Measurements from ENCODE around the gene PANK3.
"Not testable (repeated sequence)": the region's sequence is repeated elsewhere in the genome, so short reads cannot be mapped to it uniquely, and the experiment has no call there.

The PANK3 gene

DNA sequence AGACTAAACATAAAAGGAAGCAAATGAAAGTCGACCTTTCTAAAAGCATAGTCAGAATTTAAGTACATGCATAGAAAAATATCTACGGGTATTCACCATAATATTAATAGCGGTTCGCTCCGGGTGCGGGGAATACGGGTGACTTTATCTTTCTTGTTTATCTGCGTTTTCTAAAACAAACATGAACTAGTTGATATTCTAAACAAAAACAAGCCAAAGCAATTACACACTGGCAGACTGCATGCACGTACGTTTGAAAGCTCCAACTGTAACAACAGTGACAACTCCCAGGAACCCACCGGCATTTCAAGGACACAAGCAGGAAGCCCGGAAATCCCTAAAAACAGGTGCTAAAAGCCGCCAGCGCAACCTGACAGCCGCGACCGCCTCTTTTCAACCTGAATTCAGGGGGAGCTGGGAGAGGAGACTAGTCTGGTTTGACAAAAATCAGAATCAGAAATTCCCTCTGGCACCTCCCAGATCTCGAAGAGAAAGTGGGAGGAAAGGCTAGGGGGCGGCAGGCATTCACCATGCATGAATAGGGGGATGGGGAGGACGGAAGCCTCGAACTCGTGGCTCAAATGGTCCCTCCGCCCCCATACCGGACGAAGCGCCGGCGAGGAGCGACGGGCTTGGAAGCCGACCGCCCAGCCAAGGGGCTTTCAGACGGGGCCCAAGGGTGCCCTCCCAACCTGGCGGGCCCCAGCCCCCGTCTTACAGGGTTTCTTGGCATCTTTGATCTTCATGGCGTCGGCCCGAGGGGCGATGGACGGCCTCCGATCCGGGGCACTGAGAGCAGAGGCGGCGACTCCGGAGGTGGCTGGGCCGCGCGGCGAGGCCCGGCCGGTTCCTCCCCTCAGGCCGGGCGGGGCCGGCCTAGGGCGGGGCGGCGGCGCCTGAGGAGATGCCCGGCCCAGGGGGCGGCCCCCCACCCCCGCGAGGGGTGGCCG, at the start of gene PANK3:
TSS of gene PANK3 (minus strand) at position 831 of the 950 bp plus-strand sequence. CDS start at position 746, 85 bp downstream.
- no peak for DNase-seq

DNA sequence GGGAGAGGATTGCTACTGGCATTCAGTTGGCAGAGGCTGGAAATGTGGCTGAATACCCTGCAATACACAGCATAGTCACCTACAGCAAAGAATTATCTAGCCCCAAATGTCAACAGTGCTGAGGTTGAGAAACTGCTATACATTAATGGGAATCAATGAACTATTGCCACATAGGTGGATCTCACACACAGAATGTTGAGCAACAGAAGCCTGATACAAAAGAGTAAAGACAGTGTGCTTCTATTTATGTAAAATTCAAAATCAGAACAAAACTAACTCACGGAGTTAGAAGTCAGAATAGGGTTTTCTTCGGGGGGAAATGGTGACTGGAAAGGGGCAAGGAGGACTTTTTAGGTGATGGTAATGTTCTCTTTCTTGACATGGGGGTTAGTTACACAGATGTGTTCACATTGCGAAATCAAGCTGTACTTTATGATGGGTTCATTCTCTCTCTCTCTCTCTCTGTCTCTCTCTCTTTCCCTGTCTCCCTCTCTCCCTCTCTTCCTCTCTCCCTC, 45.7 kb upstream of the PANK3 start:
- DNase-seq, result no peak

DNA sequence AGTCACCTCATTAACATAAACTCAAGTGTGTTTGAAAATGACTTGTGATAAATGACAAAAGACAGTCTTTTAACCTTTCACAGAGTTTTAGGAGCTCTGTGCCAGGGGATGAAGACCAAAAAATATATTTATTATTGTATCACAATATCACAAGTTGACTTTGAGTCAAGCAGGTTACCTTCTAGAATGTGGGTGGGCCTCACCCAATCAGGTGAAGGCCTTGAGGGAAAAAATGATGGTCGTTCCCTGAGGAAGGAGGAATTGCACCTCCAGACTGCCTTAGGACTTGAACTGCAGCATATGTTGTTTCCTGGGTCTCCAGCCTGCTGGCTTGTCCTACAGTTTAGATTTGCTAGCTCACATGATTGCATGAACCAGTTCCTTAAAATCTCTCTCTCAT, 41.6 kb upstream of the PANK3 start:
- no peak for DNase-seq

DNA sequence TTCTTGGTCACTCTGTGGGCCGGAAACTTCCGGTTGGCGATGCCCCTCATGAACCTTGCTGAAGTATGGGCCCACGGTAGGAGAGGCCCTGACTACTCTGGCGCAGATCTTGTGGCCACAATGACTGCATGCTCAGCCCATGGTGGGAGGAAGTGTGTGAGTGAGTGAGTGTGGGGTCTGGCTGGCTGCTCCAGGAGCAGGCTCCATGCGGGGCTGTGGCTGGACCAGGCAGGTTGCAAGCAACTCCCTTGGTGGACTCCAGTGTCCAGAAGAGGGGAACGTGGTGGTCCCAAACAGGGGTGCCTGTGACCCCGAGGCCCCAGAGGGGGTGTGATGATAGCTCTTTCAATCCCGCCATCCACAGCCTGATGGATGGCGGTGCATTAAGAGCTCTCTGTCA, 35.5 kb upstream of the PANK3 start:
- DNase-seq, result no peak

DNA sequence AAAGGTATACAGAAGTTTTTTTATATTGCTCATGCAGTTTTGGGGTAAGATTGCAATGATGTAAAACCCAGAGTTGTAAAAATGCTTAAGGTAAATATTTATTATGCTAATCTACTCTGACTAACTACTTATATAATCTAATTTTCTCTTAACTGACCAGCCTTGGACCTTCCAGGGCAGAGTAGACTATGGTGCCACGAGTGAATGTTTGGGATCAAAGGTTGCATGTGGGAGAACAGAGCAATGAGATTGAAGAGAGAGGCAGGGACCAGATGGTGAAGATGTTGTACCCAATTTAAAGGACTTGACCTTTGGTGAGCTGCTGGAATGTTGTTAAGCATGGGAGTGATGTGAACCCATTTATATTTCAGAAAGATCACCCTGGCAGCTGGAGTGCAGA, 34.8 kb upstream of the PANK3 start:
- DNase-seq, result no peak

DNA sequence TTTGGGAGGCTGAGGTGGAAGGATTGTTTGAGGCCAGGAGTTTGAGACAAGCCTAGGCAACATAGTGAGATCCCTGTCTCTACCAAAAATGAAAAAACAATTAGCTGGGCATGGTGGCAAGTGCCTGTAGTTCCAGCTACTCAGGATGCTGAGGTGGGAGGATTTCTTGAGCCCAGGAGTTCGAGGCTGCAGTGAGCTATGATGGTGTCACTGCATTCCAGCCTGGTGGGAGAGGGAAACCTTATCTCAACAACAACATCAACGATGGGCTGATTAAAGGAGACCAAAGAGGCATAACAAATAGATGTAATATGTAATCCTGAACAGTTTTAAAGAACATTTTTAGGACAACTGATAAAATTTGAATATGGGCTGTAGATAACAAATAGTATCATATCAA, 34.2 kb upstream of the PANK3 start:
- DNase-seq, result no peak

DNA sequence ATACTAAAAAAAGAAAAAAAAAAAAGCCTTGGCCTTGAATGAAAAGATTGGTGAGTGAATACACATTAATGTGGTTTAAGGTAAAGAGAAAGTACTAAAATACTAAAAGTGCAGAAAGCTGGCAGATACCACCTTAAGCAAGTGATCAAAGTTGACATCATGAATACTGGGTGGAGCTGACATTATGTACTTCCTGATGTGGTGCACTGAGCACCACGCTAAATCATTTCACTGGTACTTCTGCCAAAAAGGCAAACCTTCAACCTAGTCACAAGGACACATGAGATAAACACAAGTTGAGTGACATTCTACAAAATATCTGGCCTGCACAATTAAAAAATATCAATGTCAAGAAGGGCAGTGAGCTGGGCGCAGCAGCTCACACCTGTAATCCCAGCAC, 33.8 kb upstream of the PANK3 start:
- no peak for DNase-seq

DNA sequence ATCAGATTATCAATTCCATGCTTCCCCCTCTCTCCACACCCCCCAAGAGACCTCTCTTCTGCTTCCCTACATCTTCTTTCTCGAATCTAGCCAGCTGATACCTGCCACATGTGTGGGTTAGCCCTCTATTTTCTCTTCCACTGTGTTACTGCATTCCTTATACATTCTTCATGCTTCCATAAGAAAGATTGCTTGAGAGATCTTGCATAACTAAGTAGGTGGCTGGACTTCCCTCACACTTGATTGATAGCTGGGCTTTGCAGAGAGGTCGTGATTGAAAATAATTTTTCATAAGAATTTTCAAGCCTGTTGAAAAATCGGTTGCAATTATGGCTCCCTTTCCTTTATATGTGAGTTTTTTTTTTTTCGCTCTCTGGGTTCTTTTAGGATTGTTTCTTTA, 33.0 kb upstream of the PANK3 start:
- DNase-seq, result no peak

DNA sequence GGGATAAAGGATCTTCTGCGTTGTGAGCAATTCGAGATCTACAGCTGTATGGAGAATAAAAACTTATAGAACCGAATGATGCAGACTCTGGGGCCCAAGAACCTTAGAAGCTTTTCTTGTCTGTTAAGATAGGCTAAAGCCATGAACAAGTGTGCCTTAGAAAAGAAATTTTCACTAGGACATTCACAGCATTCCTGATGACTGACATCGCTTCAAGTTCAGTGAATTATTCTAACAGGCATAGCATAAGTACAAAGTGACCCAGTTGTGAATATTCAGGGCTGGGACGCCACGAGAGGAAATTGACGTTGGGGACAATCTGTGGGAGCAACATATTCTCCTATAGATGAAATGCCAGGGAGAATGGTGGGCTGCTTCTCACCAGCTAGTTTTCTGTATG, 32.0 kb upstream of the PANK3 start:
- no peak for DNase-seq

DNA sequence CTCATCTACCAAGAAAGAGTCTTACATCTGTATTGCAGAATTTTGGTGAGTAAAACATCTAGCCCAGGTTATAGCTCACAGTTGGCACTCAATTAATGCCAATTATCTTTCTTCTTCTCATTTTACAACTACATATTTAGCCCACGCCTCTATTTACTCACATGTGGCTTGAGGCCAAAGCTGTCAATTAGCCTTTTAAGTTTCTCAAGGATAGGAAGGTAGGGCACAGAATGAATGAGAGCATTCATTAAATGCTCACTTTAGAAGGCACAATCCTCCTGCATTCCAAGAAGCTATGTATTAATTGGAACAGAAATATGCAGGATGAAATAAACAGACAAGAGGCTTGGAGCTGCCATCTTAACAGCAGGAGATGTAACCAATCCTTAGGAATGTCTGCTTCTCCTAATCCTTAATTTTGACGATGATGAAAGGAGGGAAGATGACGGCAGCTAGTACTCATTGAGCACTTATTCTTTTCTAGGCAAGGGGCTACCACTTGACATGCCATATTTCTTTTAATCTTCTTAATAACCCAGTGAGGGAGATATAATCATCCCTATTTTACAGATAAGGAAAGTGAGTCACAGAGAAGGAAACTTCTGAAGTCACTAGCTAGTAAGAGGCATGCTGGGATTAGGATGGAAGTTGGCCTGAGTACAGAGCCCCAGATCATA, 30.8 kb upstream of the PANK3 start:
- no peak for DNase-seq

DNA sequence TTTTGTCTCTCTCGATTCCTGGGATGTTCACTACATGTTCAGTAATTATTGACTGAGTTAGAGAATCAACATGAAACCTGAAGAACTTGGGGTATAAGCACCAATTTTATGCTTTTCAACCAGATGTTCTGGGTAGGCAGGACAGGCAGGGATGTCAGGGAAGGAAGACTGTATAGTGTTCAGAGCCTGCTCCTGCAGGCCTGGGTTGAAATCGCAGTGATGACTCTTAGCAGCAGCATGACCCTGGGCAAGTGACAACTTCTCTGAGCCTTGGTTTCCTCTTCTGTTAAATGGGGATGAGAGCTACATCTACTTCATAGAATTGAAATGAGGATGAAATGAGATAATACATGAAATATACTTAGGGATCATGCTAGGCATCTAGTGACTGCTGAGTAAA, 29.7 kb upstream of the PANK3 start:
- DNase-seq, result no peak

DNA sequence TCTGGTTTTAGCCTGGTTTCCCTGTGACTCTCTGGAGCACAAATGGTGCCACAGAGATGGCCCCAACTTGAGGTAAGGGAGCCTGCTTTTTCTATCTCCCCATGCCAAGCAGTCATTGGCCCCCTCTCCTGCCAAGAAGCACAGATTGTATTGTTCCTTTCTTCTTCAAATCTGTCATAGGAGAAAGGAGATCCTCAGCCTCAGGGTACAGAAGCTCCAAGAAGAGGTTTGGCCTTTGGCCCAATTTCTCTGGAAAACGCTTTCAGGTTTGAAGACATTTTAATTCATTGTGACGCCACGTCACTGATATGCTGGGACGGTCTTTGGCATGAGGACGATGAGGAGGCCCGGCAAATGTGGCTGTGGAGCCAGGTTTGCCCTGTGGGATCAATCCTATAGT, 29.2 kb upstream of the PANK3 start:
- no peak for DNase-seq

DNA sequence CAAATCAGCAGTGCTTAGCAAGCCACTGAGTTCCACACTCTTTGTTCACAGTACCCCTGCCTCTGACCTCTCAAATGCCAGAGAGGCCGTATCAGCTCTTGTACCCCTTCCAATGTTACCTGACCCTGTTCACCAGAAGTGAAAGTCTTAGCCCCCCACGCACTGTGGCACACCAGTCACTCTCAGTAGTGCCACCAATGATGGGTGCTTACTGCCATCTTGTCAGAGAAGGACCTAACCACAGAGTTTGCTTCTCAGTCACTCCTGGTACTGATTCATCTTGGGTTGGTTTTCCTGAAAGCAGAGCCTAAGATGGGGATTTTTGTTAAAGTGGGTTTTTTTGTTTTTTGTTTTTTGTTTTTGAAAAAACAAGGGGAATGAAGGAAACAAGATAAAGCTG, 28.8 kb upstream of the PANK3 start:
- DNase-seq, result no peak

DNA sequence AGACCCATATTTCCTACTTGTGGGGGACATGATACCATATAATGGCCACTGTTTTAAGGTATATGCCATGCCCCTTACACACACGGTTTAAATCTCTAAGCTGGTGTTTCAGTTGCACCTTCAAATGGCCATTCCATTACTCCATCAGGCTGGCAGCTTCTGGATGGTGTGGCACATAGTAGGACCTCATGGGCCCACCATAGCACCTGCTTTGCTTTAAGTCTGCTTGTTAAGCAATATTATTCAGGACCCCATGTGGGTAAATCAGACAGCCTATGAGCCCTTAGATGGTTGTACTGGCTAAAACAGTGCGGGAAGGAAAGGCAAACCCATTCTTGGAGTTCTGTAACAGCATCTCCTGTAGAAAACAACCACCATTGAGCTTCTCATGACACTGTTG, 27.4 kb upstream of the PANK3 start:
- DNase-seq, result no peak

DNA sequence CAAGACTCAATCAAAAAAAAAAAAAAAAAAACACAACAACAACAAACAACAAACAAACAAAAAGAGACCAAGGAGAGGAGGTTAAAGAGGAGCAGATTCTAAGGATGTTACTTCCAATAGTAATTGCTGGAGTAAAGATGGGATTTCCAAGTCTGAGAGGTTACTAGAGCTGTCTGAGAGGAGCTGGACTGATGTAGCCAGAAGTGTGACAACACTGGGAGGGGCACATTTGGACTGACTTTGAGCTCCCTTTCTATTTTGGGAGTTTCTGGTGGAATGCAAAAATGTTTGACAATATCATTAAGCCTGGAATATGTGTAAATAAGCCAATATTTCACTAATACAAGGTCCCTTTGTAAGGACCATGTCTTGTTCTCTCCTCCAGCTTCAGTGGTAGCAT, 25.3 kb upstream of the PANK3 start:
- DNase-seq, result no peak

DNA sequence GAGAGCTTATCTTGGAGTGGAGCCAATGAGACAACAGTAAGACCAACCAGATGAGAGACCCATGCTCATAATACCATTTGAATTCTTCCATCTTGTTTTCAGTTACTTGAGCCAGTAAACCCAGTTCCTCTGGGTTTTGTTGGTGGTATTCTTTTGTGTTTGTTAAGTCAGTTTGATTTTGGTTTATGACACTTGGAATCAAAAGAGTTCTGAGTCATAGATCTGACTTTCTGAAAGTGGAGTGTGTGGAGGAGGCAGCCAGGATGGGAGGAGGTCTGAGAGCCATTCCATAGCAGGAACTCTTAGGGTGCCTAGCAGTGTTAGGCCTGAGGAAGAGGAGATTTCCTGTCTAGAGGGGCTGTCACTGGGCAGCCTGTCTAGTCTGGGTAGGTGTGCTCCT, 24.6 kb upstream of the PANK3 start:
- DNase-seq, result no peak

DNA sequence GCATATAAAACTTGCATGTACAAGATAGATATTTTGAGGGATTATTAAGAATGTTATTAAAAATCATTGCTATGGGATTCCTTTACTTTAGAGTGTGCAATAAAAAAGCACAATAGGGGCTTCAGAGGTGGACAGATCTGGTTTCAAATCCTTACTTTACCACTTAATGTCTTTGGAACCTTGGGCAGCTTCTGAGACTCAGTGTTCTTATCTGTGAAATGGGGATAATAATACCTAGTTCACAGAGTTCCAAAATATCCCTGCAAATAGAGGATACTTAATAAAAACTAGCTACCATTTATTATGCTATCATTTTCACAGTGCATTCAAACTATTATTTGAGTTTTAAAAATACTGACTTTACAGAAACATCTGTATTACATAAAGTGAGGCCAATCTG, 23.3 kb upstream of the PANK3 start:
- DNase-seq, result no peak

DNA sequence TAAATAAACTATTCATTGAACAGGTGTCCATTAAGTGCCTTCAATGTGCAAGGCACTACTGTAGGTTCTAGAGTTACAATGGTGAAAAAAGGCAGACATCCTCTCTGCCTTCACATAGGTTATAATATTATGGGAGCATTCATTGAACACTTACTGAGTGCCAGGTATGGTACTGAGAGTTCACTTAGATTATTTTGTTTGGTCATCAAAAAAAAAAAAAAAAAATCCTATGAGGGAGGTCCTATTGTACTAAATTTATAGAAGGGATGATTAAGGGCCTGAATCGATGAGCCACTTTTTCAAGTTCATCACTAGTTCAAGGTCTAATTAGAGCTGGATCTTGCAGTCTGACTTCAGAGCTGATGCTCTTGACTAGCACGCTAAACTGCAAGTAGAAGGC, 22.8 kb upstream of the PANK3 start:
- DNase-seq, result no peak

DNA sequence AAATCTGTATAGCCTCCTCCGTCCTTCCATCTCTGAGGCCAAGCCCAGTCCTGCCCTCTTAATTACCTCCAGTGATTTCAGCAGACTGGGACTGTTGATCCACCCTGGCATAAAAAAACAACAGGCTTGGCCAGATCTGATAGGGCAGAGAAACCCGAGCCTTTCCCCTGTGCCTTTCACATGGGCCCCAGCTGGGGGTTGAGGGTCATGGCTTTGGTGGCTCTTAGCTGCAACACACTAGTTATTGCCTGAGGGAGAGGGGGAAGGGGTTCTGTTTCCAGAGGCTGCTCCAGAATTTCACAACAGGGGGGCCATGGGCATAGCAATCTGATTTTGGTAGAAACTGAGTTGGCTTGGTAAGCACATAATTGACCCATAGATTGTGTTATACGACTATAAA, 21.2 kb upstream of the PANK3 start:
- no peak for DNase-seq

DNA sequence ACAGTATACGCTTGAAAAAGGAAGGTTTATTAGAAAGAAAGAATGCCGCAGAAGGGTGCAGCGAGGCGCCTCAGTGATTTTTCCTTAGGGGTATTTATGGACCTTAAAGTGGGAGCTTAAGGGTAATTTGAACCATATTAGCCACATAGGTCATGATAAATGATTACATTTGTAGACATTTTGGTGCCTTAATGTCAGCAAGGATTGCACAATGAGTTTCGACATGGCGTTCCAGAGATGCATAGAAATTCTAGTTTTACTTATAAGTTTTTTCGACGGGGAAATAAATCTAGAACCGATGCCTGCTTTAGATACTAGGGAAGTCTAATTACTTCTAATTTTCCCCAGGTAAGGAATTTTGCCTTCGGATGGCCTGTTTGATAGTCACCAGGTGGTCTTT, 20.7 kb upstream of the PANK3 start:
- DNase-seq, result no peak

DNA sequence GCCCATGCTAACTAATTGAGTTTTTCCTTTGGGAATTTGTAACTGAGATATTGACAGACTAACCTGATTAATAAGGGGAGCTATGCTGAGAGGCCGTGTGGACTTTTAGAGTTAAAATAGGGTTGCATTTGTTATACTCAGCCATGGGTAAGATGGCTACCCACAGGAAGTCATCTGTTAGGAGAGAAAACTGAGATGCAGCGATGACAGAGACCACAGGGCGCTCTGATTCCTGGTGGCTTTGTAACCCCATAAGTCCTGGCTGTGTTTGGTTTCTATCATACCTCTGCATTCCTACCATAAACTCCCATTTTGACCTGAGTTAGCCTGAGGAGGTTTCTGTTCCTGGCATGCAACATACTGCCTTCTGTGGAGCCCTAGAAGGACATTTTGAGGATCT, 19.5 kb upstream of the PANK3 start:
- DNase-seq, result no peak

DNA sequence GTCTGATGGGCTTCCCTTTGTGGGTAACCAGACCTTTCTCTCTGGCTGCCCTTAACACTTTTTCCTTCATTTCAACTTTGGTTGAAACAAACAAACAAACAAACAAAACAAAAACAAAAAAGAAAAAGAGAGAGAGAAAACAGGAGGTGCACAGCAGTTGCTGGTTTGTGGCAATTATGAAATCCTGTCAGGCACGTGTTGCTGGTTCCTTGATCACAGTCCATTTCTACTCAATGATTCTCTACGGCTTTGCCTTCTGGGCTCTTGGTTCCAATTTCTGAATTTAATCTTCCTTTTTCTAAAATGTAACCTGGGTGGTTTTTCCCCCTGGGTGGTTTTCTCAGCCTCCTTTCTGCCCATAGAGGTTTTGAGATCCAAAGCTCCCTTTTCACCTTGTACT, 17.8 kb upstream of the PANK3 start:
- no peak for DNase-seq

DNA sequence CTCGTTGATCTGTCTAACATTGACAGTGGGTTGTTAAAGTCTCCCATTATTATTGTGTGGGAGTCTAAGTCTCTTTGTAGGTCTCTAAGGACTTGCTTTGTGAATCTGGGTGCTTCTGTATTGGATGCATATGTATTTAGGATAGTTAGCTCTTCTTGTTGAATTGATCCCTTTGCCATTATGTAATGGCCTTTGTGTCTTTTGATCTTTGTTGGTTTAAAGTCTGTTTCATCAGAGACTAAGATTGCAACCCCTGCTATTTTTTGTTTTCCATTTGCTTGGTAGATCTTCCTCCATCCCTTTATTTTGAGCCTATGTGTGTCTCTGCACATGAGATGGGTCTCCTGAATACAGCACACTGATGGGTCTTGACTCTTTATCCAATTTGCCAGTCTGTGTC, 17.0 kb upstream of the PANK3 start:
- not testable (repeated sequence) for DNase-seq

DNA sequence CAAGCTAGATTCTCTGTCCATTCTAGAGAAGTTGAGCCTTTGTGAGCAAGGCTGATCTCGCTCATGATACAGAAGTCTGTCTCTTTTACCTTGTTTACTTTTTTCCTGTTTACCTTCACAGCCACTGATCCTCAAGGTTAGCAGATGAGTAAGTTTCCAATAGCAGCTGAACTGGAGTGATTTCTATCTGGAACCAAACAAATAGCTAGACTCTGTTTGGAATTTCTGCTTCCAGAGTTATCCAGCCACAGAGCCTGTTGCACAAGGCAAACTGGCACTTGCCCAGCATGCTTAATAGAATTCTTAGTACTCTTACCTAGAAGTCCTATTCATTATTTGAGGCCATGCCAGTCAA, 12.8 kb upstream of the PANK3 start:
- DNase-seq, result no peak
